ENCODE data around the gene METTL2B.

DNA sequence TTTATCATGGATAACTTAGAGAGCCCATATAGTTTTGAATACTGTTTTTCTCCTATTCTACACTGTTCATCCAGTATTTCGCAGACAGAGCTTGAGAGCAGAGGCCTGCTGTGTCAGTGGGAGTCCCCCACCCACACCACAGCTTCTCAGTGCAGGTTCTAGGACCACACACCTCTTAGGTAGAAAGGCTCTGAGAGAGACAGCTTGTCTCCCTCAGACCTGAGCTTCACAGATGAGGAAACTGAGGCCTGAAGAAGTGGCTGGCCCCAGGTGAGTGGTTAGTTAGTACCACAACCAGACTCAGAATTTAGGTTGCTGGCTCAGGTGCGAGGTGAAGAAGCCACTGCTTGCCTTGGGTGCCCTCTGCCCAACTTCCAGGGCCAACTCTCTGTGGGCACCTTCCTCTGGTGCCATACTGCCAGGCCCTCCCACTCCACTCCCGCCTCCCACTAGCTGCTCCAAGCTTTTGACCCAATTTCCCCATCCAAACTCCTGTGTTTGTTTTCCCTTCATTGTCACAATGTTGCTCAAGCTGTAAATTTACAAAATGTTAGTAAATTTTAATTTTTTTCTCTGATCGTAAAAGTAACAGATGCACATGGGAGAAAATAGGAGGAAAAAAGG, 28.5 kb upstream of the METTL2B start:
- no peak for TF ChIP-seq GATA2 (IDR thresholded peaks at IDR 0.05; ENCODE audit: low read depth, low read length)
- no peak for TF ChIP-seq GATA3 (IDR thresholded peaks at IDR 0.05; ENCODE audit: low read depth, low read length)

All from SH-SY5Y (cell line).